WI38 (cell line): ENCODE measurements around the gene SRSF5.
"Not testable (repeated sequence)": the region's sequence is repeated elsewhere in the genome, so short reads cannot be mapped to it uniquely, and the experiment has no call there.

Experiments
- H3K4me3 ChIP-seq: 2 replicates; pipeline ENCODE4 v1.5.1; 2011; ENCODE audit warnings: low read depth, mild to moderate bottlenecking, control low read depth, low read length
- TF ChIP-seq, protein P1 (sequence below): IDR thresholded peaks from 2 replicates; pipeline ENCODE4 v1.5.1; 2012; ENCODE audit warnings: low read depth, mild to moderate bottlenecking, control low read depth, low read length

SRSF5 gene

DNA sequence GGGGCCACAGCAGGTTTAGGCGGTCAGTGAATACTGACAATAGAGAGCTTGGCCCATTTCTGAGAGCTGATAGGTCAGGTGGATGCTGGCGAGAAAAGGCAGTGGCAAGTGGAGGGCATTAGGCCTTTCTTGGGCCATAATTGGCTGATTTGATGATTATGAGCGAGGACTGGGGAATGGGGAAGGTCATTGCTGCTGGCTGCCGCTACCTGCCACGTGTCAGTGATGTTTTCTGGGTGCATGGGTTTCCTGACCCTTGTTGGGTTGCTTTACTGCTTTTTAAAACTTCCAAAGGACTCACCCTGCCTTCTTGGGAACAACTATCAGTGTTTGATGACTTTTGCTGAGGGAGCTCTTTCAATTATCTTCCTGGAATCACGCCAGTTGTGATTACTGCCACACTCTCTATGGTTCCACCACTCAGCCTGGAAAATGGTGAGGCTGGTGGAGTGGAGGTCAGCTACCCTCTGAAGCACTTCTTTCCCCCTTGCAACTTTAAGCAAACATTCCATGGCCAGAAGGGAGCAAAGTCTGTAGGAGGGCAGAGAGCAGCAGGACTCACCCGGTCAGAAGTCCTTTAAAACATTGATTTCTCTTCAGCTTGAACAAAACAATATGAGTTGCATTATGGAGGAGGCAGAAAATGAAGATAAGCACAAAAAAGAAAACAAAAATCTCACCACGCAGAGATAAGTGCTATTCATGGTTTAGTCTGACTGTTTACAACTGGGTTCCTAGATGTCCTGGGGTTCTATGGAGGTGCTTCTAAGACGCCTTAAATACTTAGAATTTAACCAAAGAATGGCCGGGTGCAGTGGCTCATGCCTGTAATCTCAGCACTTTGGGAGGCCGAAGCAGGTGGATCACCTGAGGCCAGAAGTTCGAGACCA is 42.2 kb downstream of the SRSF5 start:
- TF ChIP-seq, protein P1, sequence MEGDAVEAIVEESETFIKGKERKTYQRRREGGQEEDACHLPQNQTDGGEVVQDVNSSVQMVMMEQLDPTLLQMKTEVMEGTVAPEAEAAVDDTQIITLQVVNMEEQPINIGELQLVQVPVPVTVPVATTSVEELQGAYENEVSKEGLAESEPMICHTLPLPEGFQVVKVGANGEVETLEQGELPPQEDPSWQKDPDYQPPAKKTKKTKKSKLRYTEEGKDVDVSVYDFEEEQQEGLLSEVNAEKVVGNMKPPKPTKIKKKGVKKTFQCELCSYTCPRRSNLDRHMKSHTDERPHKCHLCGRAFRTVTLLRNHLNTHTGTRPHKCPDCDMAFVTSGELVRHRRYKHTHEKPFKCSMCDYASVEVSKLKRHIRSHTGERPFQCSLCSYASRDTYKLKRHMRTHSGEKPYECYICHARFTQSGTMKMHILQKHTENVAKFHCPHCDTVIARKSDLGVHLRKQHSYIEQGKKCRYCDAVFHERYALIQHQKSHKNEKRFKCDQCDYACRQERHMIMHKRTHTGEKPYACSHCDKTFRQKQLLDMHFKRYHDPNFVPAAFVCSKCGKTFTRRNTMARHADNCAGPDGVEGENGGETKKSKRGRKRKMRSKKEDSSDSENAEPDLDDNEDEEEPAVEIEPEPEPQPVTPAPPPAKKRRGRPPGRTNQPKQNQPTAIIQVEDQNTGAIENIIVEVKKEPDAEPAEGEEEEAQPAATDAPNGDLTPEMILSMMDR: no peak
- no peak overlapping the region for H3K4me3 ChIP-seq

DNA sequence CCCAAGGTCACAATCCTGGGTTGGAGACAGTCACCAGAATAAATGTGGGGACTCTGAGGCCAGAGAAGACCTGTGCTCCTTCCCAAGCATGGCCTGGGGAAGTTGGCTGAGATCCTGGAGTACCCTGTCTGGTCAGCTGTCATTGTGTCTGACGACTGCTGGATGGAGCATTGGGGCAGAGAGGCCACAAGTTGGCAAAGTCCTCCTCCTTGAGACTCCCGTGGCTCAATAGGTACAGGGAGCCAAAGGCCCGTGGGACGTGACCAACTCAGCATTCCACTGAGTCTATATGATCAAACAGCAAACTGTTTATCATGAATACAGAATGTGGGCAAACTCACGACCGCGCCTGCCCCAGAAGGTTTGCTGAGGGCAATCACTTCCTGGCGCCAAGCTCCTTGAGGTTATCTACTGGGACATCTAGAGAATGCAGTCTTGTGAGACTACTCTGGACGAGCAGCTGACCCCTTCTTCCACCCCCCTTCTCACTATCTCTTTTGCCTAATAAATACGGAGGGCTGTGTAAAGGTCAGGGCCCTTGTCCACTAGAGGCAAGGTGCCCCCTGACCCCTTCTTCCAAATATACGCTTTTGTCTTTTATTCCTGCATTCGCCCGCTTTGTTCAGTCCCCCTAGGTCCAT is 44.4 kb downstream of the SRSF5 start:
- TF ChIP-seq, protein P1: no peak
- no peak overlapping the region for H3K4me3 ChIP-seq

- TF ChIP-seq, protein P1: no peak
These were observed 44.9 kb downstream of the SRSF5 start for GRCh38 chr14:69811868-69812252.

GRCh38 chr14:69812711-69813110 is 45.8 kb downstream of the SRSF5 start:
- H3K4me3 ChIP-seq: no peak overlapping the region
- TF ChIP-seq, protein P1: no peak

More at GRCh38 chr14:69811868-69812252, 44.9 kb downstream of the SRSF5 start:
- H3K4me3 ChIP-seq: no peak overlapping the region

GRCh38 chr14:69813346-69813745 is 46.4 kb downstream of the SRSF5 start:
- H3K4me3 ChIP-seq: not testable (repeated sequence)

- H3K4me3 ChIP-seq: no peak overlapping the region
- TF ChIP-seq, protein P1: no peak
These were observed 47.5 kb downstream of the SRSF5 start for GRCh38 chr14:69814397-69814796.

GRCh38 chr14:69815556-69815955 is 48.6 kb downstream of the SRSF5 start:
- H3K4me3 ChIP-seq: no peak overlapping the region
- TF ChIP-seq, protein P1: no peak
